ENCODE measurements around the gene DPH1.

The DPH1 gene

DNA sequence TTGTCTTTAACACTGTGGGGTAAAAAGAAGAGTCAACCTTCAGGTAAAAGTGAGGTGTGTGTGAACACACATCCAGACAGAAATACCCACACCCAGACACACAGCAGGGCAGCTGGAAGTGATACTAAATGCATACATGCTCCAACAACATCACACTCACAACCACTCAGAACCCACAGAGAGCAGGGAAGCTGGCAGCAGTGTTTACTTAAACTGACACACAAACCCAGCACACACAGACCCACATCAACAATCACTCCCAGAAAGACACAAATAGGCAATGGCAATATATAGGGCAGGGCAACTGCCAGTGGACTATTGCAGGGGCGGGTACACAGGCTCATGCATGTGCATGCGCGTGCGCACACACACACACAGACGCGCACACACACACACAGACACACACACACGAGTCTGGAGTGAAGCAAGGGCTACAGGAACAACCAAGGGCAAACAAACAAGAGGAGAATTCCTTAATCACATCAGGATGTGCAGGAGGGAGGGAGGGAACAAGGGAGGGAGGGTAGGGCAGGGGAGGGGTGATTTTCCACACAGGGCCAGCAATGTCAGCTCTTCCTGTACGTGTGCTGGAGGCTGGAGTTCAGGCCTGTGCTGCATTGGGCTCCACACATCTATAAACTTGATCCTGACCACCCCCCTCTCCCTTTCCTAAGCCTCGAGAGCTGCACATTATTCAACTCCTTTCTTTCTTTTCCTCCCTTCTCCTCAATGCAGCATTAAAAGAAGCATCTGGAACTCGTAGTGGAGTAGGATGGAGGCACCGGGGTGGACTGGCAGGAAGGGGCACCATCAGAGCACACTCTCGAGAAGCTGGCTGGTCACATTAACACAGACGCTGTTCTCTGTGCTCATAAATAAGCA is 55.1 kb downstream of the DPH1 start:
- no peak for DNase-seq

GRCh38 chr17:2085648-2085949 is 55.6 kb downstream of the DPH1 start:
- no peak for DNase-seq

- no peak for DNase-seq
These were observed 56.4 kb downstream of the DPH1 start for GRCh38 chr17:2086306-2086705.

DNA sequence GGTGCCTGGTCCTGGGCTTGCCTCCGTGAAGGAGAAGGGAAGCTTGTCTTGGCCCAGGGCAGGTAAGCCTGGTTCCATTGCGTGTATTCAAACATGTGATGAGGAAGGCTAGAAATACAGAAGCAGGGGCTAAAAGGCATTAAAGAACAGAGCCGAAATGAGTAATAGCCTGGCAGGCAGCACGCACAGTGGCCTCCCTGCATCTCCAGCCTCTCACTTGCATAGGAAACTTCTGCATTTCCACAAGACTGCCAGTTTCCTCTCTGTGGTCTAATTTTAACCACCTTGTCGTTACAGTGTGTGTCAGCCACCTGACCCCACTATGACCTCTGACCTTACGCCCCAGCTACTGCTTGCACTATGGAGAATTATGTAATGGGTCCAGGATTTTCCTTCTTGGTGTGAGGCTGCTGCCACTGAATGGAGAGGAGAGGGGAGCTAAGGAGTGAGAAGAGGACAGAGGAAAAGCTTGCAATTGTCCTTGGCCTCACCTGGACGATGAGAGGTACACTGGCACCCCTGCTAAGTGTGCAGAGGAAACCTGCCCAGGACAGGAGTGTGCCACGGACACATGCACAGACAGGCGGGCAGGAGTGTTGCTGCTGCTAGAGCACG is 57.8 kb downstream of the DPH1 start:
- peak; percentile 33 for DNase-seq

DNA sequence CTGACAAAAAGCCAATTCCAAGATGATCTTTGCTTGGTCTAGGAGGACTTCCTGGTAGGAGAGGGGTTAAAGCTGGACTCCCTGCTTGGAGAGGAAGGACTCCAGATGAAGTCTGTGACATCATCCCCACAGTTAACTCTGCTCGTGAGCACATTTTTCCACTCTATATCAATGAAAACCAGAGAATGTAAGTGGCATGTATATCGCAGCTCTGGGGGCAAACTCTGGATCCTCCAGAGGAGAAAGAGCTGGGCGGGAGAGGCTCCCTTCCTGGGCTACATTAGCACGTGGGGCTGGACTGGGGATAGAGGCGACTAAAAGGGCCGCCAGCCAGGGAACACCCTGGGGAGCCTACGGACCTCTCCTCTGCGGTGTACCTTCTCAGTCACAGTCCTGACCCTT is 59.1 kb downstream of the DPH1 start:
- no peak for DNase-seq

- no peak for DNase-seq
These were observed 60.3 kb downstream of the DPH1 start for GRCh38 chr17:2090210-2090641.

DNA sequence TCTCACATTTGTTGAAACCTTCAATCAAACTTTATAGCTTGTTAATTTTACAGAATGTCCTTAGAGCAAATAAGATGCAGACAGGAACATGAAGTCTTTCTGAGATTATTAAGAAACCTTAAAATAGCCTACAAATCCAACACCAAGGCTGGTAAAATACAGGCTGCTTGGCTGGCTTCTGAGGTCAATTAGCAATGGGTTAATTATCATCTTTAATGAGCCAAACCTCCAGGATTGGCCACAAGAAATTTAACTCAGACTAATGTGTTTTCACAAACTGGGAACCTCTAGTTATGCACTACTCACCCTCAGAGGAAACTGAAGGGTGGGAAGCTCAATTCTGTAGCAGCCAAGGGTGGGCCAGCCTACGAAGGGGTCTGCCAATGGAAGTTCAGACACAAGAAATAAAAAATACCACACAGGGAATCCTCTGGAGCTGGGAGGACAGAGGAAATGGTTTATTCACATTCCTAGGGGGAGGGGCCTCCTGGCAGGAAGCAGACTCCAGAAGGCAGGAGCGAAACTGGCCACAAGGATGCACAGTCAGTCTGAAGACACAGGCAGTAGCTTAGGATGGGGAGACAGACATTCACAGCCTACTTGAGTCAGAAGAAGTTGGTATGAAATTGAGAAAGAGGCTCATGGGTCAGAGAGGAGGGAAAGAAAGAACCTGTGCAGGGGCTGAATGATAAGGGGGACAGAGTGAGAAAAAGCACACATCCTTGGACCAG is 61.0 kb downstream of the DPH1 start:
- DNase-seq: no peak

- no peak for DNase-seq
These were observed 62.3 kb downstream of the DPH1 start for GRCh38 chr17:2092253-2092652.

DNA sequence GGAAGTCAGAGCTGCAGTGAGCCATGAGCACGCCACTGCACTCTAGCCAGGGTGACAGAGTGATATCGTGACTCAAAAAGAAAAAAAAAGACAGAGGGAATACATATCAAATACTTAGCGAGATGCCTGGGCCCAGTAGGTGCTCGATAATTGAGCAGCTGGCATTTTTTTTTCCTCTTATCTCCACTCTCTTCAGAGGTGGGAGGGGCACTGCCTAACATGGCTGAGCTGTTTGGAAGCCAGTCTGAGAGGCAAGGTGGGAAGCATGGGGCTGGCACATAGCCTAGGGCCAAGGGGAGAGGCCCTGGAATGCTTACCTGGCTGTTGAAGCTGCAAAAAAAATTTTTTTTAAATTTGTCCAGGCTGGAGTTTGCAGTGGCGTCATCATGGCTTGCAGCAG is 63.4 kb downstream of the DPH1 start:
- no peak for DNase-seq
